Lung (tissue), 13 donors: ENCODE data around the gene PCGF6. TPM values are rescaled to one million over a fixed set of nuclear protein-coding genes. Genes with fewer than 3 reads are reported as not detected.

Experiments
- ATAC-seq: fragments of 200-7000 bp; cut with Tn5 transposase; one replicate; pipeline ENCODE4 v1.9.1; 2020; ENCODE audit warnings: moderate number of reproducible peaks; ENCODE audit not compliant: insufficient read depth, low FRiP score
- DNase-seq, 3 donors: peaks; one replicate each; pipeline ENCODE4 v3.0.0-alpha.2; 2013 to 2017
- H3K27ac ChIP-seq, 2 donors: one replicate each; pipeline ENCODE4 v1.5.1; 2013; ENCODE audit warnings: mild to moderate bottlenecking in 2 of 2, moderate library complexity in 2 of 2, control low read depth in 1 of 2, inconsistent platforms in 1 of 2, low read depth in 1 of 2, low read length in 1 of 2
- H3K27me3 ChIP-seq, 3 donors: one replicate each; pipeline ENCODE4 v1.5.1; 2013; ENCODE audit warnings: low read length in 2 of 3; ENCODE audit not compliant: control insufficient read depth in 3 of 3, insufficient read depth in 3 of 3
- H3K36me3 ChIP-seq, 4 donors: one replicate each; pipeline ENCODE4 v1.5.1; 2013; ENCODE audit warnings: low read length in 4 of 4, mild to moderate bottlenecking in 1 of 4, moderate library complexity in 1 of 4; ENCODE audit not compliant: control insufficient read depth in 4 of 4, insufficient read depth in 4 of 4
- H3K4me1 ChIP-seq, 5 donors: one replicate each; pipeline ENCODE4 v1.5.1; 2013; ENCODE audit warnings: low read length in 5 of 5, mild to moderate bottlenecking in 2 of 5, moderate library complexity in 1 of 5; ENCODE audit not compliant: control insufficient read depth in 5 of 5, insufficient read depth in 5 of 5
- H3K4me3 ChIP-seq: one replicate; pipeline ENCODE4 v1.5.1; 2013; ENCODE audit warnings: mild to moderate bottlenecking, control low read depth, moderate library complexity
- H3K9ac ChIP-seq, 2 donors: one replicate each; pipeline ENCODE4 v1.5.1; 2013; ENCODE audit warnings: low read length in 2 of 2, control low read depth in 1 of 2; ENCODE audit not compliant: insufficient read depth in 1 of 2
- H3K9me3 ChIP-seq, 4 donors: one replicate each; pipeline ENCODE4 v1.5.1; 2013; ENCODE audit warnings: low read length in 3 of 4, mild to moderate bottlenecking in 1 of 4, moderate library complexity in 1 of 4; ENCODE audit not compliant: control insufficient read depth in 4 of 4, insufficient read depth in 3 of 4
- CTCF ChIP-seq: IDR thresholded peaks from 2 replicates; pipeline ENCODE4 v1.5.1; 2012; ENCODE audit warnings: mild to moderate bottlenecking; ENCODE audit errors: control extremely low read depth, extremely low read depth
- WGBS, 2 donors: extraction: QIAGEN DNeasy Blood & Tissue Kit; methylation state at CpG; one replicate each; pipeline ENCODE4 v1.1.7; 2013; 5-methylcytosine and 5-hydroxymethylcytosine counted together
- polyA plus RNA-seq, 2 donors: library from polyadenylated mRNA; stranded (reverse); fragments of 200-250 nt; gene quantifications; one replicate each; pipeline ENCODE4 v1.2.1, GENCODE V29; 2013
- small RNA-seq: library from RNA; depleted of rRNA; stranded (forward); fragments of <200 nt; gene quantifications from one replicate; pipeline ENCODE3, GENCODE V24; 2014; ENCODE audit warnings: low replicate concordance
- total RNA-seq, 2 donors: library from RNA; depleted of rRNA in 1 of 2; stranded (reverse); fragments of >200 nt in 1 of 2; gene quantifications; one replicate each; pipeline ENCODE4 v1.2.1, GENCODE V29; 2014 to 2021
- donor health status: control.
- donor health status: control.
- donor health status: Bipolar disorder and iron deficiency.
- donor health status: healthy.
- donor health status: DM: yes; HTN: yes; CAD: no.

PCGF6 gene
- total and polyA plus RNA-seq, 4 donors: 5.2 to 7.7 (median 6.5) TPM

DNA sequence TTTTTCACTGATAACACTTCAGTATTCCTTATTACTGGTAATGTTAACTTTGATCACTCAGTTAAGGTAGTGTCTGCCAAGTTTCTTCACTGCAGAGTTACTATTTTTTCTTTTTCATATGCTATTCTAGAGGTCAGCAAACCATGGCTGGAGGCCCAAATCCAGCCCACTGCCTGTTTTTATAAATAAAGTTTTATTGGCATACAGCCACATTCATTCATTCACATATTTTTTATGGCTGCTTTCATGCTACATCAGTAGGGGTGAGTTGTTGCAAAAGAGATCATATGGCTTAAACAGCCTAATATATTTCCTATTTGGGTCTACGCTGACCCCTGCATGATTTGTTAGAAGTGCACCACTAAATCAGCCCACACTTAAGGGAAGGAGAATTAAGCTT is 94.3 kb downstream of the PCGF6 start:
- 95 to 98% methylated on average over 1 of the region's 1 CpG for WGBS, 2 donors
- no peaks in the 10 kb centered on the region for H3K27me3 ChIP-seq
- no peak for ATAC-seq

DNA sequence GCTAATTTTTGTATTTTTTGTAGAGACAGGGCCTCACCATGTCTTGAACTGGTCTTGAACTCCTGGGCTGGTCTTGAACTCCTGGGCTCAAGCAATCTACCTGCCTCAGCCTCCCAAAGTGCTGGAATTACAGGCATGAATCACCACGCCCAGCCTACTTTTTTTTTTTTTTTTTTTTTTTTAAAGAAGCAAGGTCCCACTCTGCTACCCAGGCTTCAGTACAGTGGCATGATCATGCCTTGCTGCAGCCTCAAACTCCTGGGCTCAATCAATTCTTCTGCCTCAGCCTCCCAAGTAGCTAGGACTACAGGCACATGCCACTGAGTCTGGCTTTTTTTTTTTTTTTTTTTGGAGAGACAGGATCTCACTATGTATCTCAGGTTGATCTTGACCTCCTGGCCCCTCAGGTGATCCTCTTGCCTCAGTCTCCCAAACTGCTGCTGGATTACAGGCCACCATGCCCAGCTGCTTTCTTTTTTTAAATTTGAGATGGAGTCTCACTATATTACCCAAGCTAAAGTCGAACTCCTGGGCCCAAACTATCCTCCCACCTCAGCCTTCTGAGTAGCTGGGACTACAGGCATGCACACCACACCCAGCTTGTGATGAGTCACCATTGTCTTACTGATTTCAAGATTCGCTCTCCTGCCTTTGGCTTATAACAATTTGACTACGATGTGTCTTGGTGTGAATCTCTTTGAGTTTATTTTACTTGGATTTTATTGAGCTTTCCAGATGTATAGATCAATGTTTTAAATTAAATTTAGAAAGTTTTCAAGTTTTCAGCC is 96.2 kb downstream of the PCGF6 start:
- H3K27me3 ChIP-seq: no peaks in the 10 kb centered on the region
- no peak overlapping the region for H3K9ac ChIP-seq
- H3K36me3 ChIP-seq: no peaks in the 10 kb centered on the region
- 75 to 88% methylated on average over 4 of the region's 4 CpGs for WGBS, 2 donors
- ATAC-seq (no peak), DNase-seq (no peak)
- H3K9me3 ChIP-seq: no peaks in the 10 kb centered on the region
- no peak overlapping the region for H3K4me3 ChIP-seq
- H3K4me1 ChIP-seq: no peaks in the 10 kb centered on the region
- TF ChIP-seq CTCF: no peak
- H3K27ac ChIP-seq: no peak overlapping the region

More for the DNA sequence above, 94.3 kb downstream of the PCGF6 start:
- Histone ChIP-seq H3K36me3 (no peaks in the 10 kb centered on the region), H3K4me1 (no peaks in the 10 kb centered on the region), H3K4me3 (no peak overlapping the region), H3K9ac (no peak overlapping the region), H3K9me3 (no peaks in the 10 kb centered on the region), H3K27ac (no peak overlapping the region)
- DNase-seq: no peak
- no peak for TF ChIP-seq CTCF

DNA sequence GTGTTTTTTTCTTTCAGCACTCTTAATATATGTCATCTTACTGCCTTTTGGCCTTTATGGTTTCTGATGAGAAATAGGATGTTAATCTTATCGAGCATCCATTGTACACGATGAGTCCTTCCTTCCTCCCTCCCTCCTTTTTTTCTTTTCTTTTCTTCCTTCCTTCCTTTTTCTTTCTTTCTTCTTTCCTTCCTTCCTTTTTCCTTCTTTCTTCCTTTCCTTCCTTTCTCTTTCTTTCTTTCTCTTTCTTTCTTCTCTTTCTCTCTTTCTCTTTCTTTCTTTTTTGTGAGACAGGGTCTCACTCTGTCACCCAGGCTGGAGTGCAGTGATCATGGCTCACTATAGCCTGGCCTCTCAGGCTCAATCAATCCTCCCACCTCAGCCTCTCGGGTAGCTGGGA is 96.8 kb downstream of the PCGF6 start:
- no peak overlapping the region for H3K4me3 ChIP-seq
- 63 to 64% methylated on average over 3 of the region's 3 CpGs for WGBS, 2 donors

More for the DNA sequence above, 96.8 kb downstream of the PCGF6 start:
- H3K27ac ChIP-seq: no peak overlapping the region
- no peaks in the 10 kb centered on the region for H3K9me3 ChIP-seq
- DNase-seq (no peak), ATAC-seq (no peak)
- no peak overlapping the region for H3K9ac ChIP-seq
- no peaks in the 10 kb centered on the region for H3K36me3 ChIP-seq
- H3K4me1 ChIP-seq: no peaks in the 10 kb centered on the region
- no peak for TF ChIP-seq CTCF
- H3K27me3 ChIP-seq: no peaks in the 10 kb centered on the region

Small RNAs within 50 kb of the gene (small RNA-seq; reads per million reads assigned to genes)
- not detected for gene RNU11-3P

Other genes starting within 250 kb of the PCGF6 start
- gene NT5C2, start 157.9 kb downstream of the PCGF6 start, total RNA-seq: 100 to 1,000 TPM in 1 of 2 donors, 10 to 100 TPM in 1; 73.3 to 178 TPM
- 10 to 100 TPM; 32.1 to 55.7 TPM for gene NT5C2, start 157.9 kb downstream of the PCGF6 start, polyA plus RNA-seq
- gene RPEL1, start 105.3 kb downstream of the PCGF6 start, total RNA-seq: not detected
- not detected for gene RPEL1, start 105.3 kb downstream of the PCGF6 start, polyA plus RNA-seq
- under 1 TPM; 0.15 to 0.31 TPM for gene INA, start 74.0 kb downstream of the PCGF6 start, total RNA-seq
- under 1 TPM; 0.04 to 0.07 TPM for gene INA, start 74.0 kb downstream of the PCGF6 start, polyA plus RNA-seq
- 1 to 10 TPM; 3.0 to 5.4 TPM for gene TAF5, start 16.8 kb upstream of the PCGF6 start, total RNA-seq
- gene TAF5, start 16.8 kb upstream of the PCGF6 start, polyA plus RNA-seq: 1 to 10 TPM; 2.0 to 2.3 TPM
- gene ATP5MK, start 45.3 kb upstream of the PCGF6 start, total RNA-seq: 100 to 1,000 TPM in 1 of 2 donors, 10 to 100 TPM in 1; 38.6 to 212 TPM
- 1,000 to 10,000 TPM in 1 of 2 donors, 100 to 1,000 TPM in 1; 403 to 1,220 TPM for gene ATP5MK, start 45.3 kb upstream of the PCGF6 start, polyA plus RNA-seq
- gene PDCD11, start 45.5 kb upstream of the PCGF6 start, total RNA-seq: 10 to 100 TPM; 23.2 to 30.1 TPM
- 10 to 100 TPM; 15.2 to 17.3 TPM for gene PDCD11, start 45.5 kb upstream of the PCGF6 start, polyA plus RNA-seq
- 10 to 100 TPM; 11.7 to 43.2 TPM for gene CALHM2, start 101.2 kb upstream of the PCGF6 start, total RNA-seq
- 10 to 100 TPM; 17.0 to 32.9 TPM for gene CALHM2, start 101.2 kb upstream of the PCGF6 start, polyA plus RNA-seq
- not detected for gene CALHM1, start 107.8 kb upstream of the PCGF6 start, total RNA-seq
- gene CALHM1, start 107.8 kb upstream of the PCGF6 start, polyA plus RNA-seq: not detected
- under 1 TPM in 1 of 2 donors, not detected in 1; 0.15 TPM for gene CALHM3, start 128.1 kb upstream of the PCGF6 start, total RNA-seq
- gene CALHM3, start 128.1 kb upstream of the PCGF6 start, polyA plus RNA-seq: under 1 TPM in 1 of 2 donors, not detected in 1; 0.02 TPM
- under 1 TPM; 0.14 to 0.80 TPM for gene NEURL1, start 142.6 kb upstream of the PCGF6 start, total RNA-seq
- gene NEURL1, start 142.6 kb upstream of the PCGF6 start, polyA plus RNA-seq: 1 to 10 TPM in 1 of 2 donors, under 1 TPM in 1; 0.69 to 2.0 TPM